WERI-Rb-1 (cell line): ENCODE measurements around the gene TRPM8.

Source experiments
- DNase-seq: peaks from one replicate; pipeline ENCODE4 v3.0.0-alpha.2; 2020
- H3K27ac ChIP-seq: fragments of 250-450 bp; sonication (Bioruptor Pico); 2 replicates; pipeline ENCODE4 v1.5.1; 2020; ENCODE audit warnings: mild to moderate bottlenecking, moderate library complexity
- H3K27me3 ChIP-seq: fragments of 250-450 bp; sonication (Bioruptor Pico); 2 replicates; pipeline ENCODE4 v1.5.1; 2021; ENCODE audit warnings: mild to moderate bottlenecking, low read depth, moderate library complexity; ENCODE audit not compliant: insufficient read depth, severe bottlenecking
- H3K36me3 ChIP-seq: fragments of 250-450 bp; sonication (Bioruptor Pico); 2 replicates; pipeline ENCODE4 v1.5.1; 2020; ENCODE audit warnings: mild to moderate bottlenecking, moderate library complexity
- H3K4me3 ChIP-seq: 2 replicates; pipeline ENCODE4 v1.5.1; 2011; ENCODE audit warnings: low read depth, mild to moderate bottlenecking, control low read depth, low read length
- H3K9me3 ChIP-seq: fragments of 250-450 bp; sonication (Bioruptor Pico); 2 replicates; pipeline ENCODE4 v1.5.1; 2021; ENCODE audit warnings: mild to moderate bottlenecking, moderate library complexity; ENCODE audit not compliant: severe bottlenecking
- TF ChIP-seq, protein P1 (sequence below): IDR thresholded peaks from 2 replicates; pipeline ENCODE4 v1.5.1; 2011; ENCODE audit warnings: low read depth, mild to moderate bottlenecking, control low read depth, inconsistent platforms, low read length

TRPM8 gene

GRCh38 chr2:233993461-233993860 lies 76.3 kb downstream of the TRPM8 start:
- TF ChIP-seq, protein P1, sequence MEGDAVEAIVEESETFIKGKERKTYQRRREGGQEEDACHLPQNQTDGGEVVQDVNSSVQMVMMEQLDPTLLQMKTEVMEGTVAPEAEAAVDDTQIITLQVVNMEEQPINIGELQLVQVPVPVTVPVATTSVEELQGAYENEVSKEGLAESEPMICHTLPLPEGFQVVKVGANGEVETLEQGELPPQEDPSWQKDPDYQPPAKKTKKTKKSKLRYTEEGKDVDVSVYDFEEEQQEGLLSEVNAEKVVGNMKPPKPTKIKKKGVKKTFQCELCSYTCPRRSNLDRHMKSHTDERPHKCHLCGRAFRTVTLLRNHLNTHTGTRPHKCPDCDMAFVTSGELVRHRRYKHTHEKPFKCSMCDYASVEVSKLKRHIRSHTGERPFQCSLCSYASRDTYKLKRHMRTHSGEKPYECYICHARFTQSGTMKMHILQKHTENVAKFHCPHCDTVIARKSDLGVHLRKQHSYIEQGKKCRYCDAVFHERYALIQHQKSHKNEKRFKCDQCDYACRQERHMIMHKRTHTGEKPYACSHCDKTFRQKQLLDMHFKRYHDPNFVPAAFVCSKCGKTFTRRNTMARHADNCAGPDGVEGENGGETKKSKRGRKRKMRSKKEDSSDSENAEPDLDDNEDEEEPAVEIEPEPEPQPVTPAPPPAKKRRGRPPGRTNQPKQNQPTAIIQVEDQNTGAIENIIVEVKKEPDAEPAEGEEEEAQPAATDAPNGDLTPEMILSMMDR: no peak
- Histone ChIP-seq H3K27ac (no peak overlapping the region), H3K27me3 (no peaks in the 10 kb centered on the region), H3K36me3 (no peaks in the 10 kb centered on the region), H3K4me3 (no peak overlapping the region), H3K9me3 (peaks cover 10% of the 10 kb centered on the region)
- DNase-seq: no peak

GRCh38 chr2:233994151-233994550 lies 77.0 kb downstream of the TRPM8 start:
- Histone ChIP-seq H3K9me3 (peaks cover 10% of the 10 kb centered on the region), H3K4me3 (no peak overlapping the region), H3K36me3 (no peaks in the 10 kb centered on the region), H3K27me3 (no peaks in the 10 kb centered on the region), H3K27ac (no peak overlapping the region)
- DNase-seq: no peak
- TF ChIP-seq, protein P1: no peak

GRCh38 chr2:233996000-233996399 lies 78.8 kb downstream of the TRPM8 start:
- TF ChIP-seq, protein P1: no peak
- H3K4me3 ChIP-seq: no peak overlapping the region
- DNase-seq: no peak
- H3K9me3 ChIP-seq: peaks cover 10% of the 10 kb centered on the region
- H3K27me3 ChIP-seq: no peaks in the 10 kb centered on the region
- H3K36me3 ChIP-seq: no peaks in the 10 kb centered on the region
- no peak overlapping the region for H3K27ac ChIP-seq

DNA sequence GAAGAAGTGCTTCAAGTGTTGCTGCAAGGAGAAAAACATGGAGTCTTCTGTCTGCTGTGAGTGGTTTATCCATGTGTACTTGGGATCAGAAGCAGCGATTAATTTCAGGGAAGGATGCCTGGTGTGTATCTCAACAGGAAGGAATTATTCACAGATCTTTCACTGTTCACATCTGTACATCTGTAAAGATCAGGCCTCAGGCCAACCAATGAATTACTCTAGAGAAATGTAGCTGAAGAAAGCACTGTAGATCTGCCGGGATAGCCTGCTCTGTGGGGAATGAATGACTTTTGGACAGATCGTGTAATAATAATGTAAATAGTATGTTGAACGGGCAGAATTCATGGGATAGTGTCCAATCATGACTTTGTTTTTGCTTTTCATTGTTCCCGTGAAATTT lies 79.3 kb downstream of the TRPM8 start:
- TF ChIP-seq, protein P1: no peak

DNA sequence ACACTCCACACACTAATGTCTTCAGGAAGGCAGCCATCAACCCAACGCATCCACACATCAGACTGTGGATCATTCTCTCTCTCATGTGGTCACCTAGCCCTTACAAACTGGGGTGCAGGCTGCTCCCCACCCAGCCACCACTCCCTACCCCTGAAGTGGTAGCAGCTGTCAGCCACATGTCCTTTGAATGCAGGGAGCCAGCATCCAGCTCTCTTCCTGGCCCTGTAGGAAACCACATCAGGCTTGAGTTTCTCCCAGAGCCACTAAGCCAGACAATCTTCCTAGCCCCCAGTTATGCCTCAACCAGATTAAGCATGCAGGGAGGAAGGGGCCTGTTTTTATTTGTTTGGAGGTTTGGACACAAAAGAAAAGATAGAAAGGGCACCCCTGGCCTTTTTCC lies 80.5 kb downstream of the TRPM8 start:
- DNase-seq: no peak
- Histone ChIP-seq H3K4me3 (no peak overlapping the region), H3K27me3 (no peaks in the 10 kb centered on the region), H3K27ac (no peak overlapping the region), H3K36me3 (no peaks in the 10 kb centered on the region), H3K9me3 (peaks cover 6% of the 10 kb centered on the region)
- TF ChIP-seq, protein P1: no peak

More for the DNA sequence above, 79.3 kb downstream of the TRPM8 start:
- peaks cover 10% of the 10 kb centered on the region for H3K9me3 ChIP-seq
- no peak for DNase-seq
- no peak overlapping the region for H3K27ac ChIP-seq
- no peaks in the 10 kb centered on the region for H3K27me3 ChIP-seq
- H3K4me3 ChIP-seq: no peak overlapping the region
- no peaks in the 10 kb centered on the region for H3K36me3 ChIP-seq

DNA sequence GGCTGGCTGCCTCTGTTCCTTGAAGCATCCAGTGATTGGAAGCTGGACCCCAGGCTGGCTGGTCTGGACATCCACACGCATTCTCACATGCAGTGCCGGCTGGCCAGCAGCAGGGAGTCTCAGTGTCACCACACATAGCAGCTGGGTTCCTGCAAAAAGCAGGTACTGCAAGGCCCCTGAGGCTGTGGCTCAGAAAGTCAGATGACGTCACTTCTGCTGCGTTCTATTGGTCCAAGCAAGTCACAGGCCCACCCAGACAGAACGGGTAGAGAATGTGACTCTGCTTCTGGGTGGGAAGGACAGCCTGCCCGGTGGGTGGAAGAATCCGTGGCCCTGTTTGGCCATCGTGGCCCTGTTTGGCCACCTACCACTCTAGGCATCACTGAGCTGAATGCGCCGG lies 82.0 kb downstream of the TRPM8 start:
- H3K36me3 ChIP-seq: no peaks in the 10 kb centered on the region
- H3K27me3 ChIP-seq: no peaks in the 10 kb centered on the region
- no peaks in the 10 kb centered on the region for H3K9me3 ChIP-seq
- DNase-seq: no peak
- H3K4me3 ChIP-seq: no peak overlapping the region
- TF ChIP-seq, protein P1: no peak
- H3K27ac ChIP-seq: no peak overlapping the region
